ENCODE data around the gene MEGF9.

Gene MEGF9

GRCh38 chr9:120715389-120715924, 1.2 kb upstream of the MEGF9 start:
- DNase-seq (no peak), ATAC-seq (no peak)
- Mint-ChIP-seq H3K4me1 (peaks cover 36% of the 10 kb centered on the region), H3K27me3 (no peaks in the 10 kb centered on the region), H3K4me3 (peak overlapping the region in 1 of 2 donors; percentile 81), H3K9me3 (no peaks in the 10 kb centered on the region), H3K27ac (no peak overlapping the region)

DNA sequence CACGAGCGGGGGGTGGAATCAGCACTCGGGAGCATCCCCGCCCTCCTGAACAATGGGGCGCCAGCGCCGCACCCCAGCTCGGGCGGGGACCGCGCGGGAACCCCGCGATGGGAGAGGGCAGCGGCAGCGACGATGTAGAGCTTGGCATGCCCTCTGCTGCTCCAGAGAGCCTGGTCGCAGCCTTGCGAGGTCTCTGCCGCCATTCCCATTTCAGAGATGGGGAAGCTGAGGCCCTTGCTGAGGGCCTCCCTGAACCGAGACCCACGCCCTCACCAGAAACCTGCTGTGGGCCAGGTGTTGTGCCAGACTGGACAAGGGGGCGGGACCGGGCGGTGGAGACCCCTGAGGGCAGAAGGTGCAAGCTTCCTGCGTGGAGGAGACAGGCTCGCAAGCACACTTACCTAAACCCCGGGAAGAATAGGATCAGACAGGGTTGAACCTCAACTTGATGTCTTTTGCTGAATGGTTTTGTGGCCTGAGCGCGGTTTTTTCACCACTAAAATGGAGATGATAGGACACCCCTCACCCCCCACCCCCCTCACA, 647 bp upstream of the MEGF9 start:
- Mint-ChIP-seq H3K4me1 (peaks cover 40% of the 10 kb centered on the region), H3K27me3 (no peaks in the 10 kb centered on the region), H3K9me3 (no peaks in the 10 kb centered on the region), H3K27ac (peak overlapping the region; percentile 66 to 80), H3K4me3 (peak overlapping the region; percentile 81 to 85)
- ATAC-seq (no peak), DNase-seq (no peak)

- Mint-ChIP-seq H3K4me3 (peak overlapping the region; percentile 91 to 98), H3K27ac (peak overlapping the region; percentile 91 to 95), H3K9me3 (no peaks in the 10 kb centered on the region), H3K4me1 (peaks cover 47% of the 10 kb centered on the region), H3K27me3 (no peaks in the 10 kb centered on the region)
- no peak for ATAC-seq
- DNase-seq: peak; percentile 17 to 26
Observed at GRCh38 chr9:120713257-120714087, 798 bp downstream of the MEGF9 start.

DNA sequence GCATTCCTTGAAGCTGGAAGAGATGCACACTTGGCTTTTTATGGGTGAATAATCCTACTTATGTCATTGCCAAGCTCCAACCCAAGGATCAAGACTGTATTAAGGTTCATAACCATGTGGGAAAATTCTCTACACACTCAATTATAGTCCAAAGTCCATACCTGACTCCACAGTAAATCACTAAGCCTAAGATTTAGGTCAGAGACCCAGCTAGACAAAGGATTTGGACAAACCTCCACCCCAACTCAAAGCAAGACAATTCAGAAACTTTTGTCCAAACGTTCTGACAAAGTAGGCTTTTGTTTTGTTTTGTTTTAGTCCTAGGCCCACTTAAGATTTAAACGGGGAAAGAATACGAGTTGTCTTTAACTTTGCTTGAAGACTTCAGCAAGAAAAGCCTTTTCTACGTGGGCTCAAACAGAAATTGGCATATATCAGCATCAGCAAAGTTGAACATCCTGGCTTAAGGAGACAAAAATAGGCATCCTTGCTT, 1.7 kb downstream of the MEGF9 start:
- Mint-ChIP-seq H3K4me3 (peak overlapping the region; percentile 91 to 98), H3K27me3 (no peaks in the 10 kb centered on the region), H3K9me3 (no peaks in the 10 kb centered on the region), H3K4me1 (peaks cover 47% of the 10 kb centered on the region), H3K27ac (no peak overlapping the region)
- ATAC-seq (no peak), DNase-seq (no peak)

DNA sequence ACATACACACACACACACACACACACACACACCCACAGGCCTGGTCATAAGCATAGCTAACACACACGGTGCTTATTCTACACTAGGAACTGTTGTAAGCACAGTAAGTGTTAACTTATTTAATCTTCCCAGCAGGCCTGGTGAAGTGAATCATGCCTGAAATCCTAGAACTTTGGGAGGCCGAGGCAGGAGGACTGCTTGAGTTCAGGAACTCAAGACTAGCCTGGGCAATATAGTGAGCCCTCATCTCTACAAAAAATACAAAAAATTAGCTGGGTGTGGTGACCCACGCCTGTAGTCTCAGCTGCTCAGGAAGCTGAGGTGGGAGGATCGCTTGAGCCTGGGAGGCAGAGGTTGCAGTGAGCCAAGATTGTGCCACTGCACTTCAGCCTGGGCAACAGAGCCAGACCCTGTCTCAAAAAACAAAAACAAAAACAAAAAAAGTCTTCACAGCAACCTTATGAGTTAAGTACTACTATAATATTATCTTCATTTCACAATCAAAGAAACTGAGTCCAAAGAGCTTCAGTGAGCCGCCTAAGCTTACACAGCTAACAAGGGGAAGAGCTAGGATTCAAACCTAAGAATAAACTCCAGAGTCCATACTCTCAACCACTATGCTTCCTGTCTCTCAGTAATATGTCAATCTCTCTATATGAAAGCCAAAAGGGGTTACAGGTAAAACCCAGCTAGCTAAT, 2.3 kb downstream of the MEGF9 start:
- peak overlapping the region; percentile 91 to 98 for H3K4me3 Mint-ChIP-seq
- no peaks in the 10 kb centered on the region for H3K27me3 Mint-ChIP-seq
- peaks cover 47% of the 10 kb centered on the region for H3K4me1 Mint-ChIP-seq
- ATAC-seq (no peak), DNase-seq (no peak)
- no peak overlapping the region for H3K27ac Mint-ChIP-seq
- H3K9me3 Mint-ChIP-seq: no peaks in the 10 kb centered on the region

DNA sequence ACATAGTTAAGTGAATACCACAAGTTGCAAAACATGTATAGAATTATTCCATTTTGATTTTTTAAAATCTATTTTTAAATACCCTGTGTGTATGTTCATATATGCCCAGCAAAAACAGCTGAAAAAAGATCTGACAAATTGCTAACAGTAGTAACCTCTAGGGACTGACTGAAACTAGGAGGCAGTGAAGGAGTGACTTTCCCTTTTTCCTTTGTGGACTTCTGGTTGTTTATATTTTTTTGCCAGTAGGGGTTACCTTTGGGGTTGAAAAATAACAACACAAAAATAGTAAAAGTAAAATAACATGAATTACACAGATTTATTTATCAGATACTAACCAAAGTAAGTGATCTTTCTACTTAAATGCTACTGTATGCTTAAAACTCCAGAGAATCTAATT, 2.9 kb downstream of the MEGF9 start:
- Mint-ChIP-seq H3K4me3 (peak overlapping the region in 1 of 2 donors; percentile 91), H3K27me3 (no peaks in the 10 kb centered on the region), H3K27ac (no peak overlapping the region), H3K4me1 (peaks cover 47% of the 10 kb centered on the region), H3K9me3 (no peaks in the 10 kb centered on the region)
- DNase-seq (no peak), ATAC-seq (no peak)

DNA sequence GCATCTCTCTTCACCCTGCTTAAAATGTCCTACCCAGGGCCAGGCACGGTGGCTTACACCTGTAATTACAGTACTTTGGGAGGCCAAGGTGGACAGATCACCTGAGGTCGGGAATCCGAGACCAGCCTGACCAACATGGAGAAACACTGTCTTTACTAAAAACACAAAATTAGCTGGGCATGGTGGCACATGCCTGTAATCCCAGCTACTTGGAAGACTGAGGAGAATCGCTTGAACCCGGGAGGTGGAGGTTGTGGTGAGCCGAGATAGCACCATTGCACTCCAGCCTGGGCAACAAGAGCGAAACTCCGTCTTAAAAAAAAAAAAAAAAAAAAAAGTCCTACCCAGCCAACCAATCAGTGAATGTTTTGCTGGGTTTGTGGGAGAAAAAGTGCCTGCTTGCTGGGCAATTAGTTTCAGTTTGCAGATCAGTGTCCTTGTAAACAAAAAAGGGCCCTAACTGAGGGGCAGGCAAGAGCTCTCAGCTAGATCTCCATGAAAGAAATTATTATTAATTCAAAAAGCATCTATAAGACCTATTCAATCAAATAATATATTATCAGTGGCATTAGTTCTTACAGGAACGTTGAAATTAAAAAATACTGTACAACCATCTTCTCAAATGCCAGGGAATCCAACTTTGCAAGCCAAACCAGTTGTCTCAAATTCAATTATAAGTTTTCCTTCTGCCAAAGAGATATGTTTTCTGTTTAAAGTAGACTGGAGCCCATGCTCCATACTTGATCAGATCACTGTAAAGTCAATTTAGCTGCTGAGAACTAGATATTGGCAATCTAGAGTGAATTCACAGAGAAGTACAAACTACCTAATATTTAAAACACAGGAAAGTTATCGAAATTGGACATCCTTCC, 3.9 kb downstream of the MEGF9 start:
- peak overlapping the region; percentile 80 to 91 for H3K4me3 Mint-ChIP-seq
- peaks cover 47% of the 10 kb centered on the region for H3K4me1 Mint-ChIP-seq
- peak overlapping the region; percentile 78 to 89 for H3K27ac Mint-ChIP-seq
- H3K27me3 Mint-ChIP-seq: no peaks in the 10 kb centered on the region
- no peaks in the 10 kb centered on the region for H3K9me3 Mint-ChIP-seq
- ATAC-seq (no peak), DNase-seq (peak; percentile 19 to 36)

DNA sequence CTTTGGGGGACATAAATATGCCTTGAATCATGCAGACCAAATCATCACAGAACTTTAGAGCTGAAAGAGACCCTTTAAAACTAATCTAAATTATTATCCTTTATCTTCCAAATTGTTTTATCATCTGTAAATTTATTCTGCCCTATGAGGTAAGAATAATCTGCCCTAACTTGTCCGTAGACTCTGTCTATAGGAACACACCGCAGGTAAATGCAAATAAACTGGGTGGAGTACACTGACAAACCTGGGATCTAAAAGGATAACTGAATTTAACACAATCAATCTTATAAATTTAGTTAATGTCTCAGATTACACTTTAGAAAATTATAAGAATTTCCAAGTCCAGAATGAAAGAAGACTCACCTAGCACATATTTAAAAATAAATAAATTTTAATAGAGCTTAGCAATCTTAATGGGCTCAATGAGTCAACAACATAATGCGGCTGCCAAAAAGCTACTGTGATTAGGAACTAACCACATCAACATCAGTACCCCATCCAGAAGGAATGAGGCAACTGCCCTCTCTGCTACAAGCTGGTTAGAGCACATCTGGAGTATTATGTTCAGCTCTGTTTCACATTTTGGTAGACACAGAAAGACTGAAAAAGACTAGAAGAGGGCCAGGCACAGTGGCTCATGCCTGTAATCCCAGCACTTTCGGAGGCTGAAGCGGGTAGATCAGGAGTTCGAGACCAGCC, 5.6 kb downstream of the MEGF9 start:
- Mint-ChIP-seq H3K27ac (no peak overlapping the region), H3K27me3 (no peaks in the 10 kb centered on the region), H3K4me1 (peaks cover 41% of the 10 kb centered on the region), H3K9me3 (no peaks in the 10 kb centered on the region), H3K4me3 (peak overlapping the region in 1 of 2 donors; percentile 26)
- no peak for DNase-seq
- ATAC-seq: no peak

- ATAC-seq (no peak), DNase-seq (no peak)
- H3K27ac Mint-ChIP-seq: no peak overlapping the region
- peaks cover 27% of the 10 kb centered on the region for H3K4me1 Mint-ChIP-seq
- H3K27me3 Mint-ChIP-seq: no peaks in the 10 kb centered on the region
- no peaks in the 10 kb centered on the region for H3K9me3 Mint-ChIP-seq
- H3K4me3 Mint-ChIP-seq: no peak overlapping the region
Observed at GRCh38 chr9:120707170-120707569, 7.1 kb downstream of the MEGF9 start.

DNA sequence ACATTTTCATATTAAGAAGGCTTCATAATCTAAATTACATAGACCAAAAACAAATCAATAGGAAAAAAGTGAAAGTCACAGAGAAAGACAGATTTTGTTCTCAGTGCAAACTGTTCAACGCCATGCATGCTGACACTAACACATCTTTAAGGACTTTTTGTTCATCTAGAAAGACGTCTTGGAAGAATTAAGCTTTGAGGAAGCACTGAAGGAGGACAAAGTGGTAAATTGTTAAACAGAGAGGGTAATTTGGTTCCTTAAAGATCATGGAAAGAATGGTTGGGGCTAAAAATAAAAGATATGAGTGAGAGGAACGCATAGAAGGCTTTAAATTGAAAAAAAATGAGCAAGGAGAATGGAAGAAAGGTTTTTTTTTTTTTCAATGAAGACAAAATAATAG, 9.1 kb downstream of the MEGF9 start:
- DNase-seq (no peak), ATAC-seq (no peak)
- H3K4me3 Mint-ChIP-seq: no peak overlapping the region
- H3K27ac Mint-ChIP-seq: no peak overlapping the region
- no peaks in the 10 kb centered on the region for H3K9me3 Mint-ChIP-seq
- peaks cover 10% of the 10 kb centered on the region for H3K4me1 Mint-ChIP-seq
- H3K27me3 Mint-ChIP-seq: no peaks in the 10 kb centered on the region

- H3K27ac Mint-ChIP-seq: no peak overlapping the region
- H3K27me3 Mint-ChIP-seq: no peaks in the 10 kb centered on the region
- DNase-seq (no peak), ATAC-seq (no peak)
- no peaks in the 10 kb centered on the region for H3K9me3 Mint-ChIP-seq
- H3K4me3 Mint-ChIP-seq: no peak overlapping the region
- H3K4me1 Mint-ChIP-seq: peaks cover 4% of the 10 kb centered on the region
Observed at GRCh38 chr9:120702075-120702474, 12.2 kb downstream of the MEGF9 start.

GRCh38 chr9:120701248-120701647, 13.0 kb downstream of the MEGF9 start:
- no peaks in the 10 kb centered on the region for H3K27me3 Mint-ChIP-seq
- H3K9me3 Mint-ChIP-seq: no peaks in the 10 kb centered on the region
- H3K4me3 Mint-ChIP-seq: no peak overlapping the region
- no peak for ATAC-seq
- H3K4me1 Mint-ChIP-seq: peaks cover 4% of the 10 kb centered on the region
- no peak for DNase-seq
- no peak overlapping the region for H3K27ac Mint-ChIP-seq

GRCh38 chr9:120698766-120699165, 15.5 kb downstream of the MEGF9 start:
- H3K9me3 Mint-ChIP-seq: no peaks in the 10 kb centered on the region
- H3K27me3 Mint-ChIP-seq: no peaks in the 10 kb centered on the region
- DNase-seq (no peak), ATAC-seq (no peak)
- peaks cover 19% of the 10 kb centered on the region for H3K4me1 Mint-ChIP-seq
- no peak overlapping the region for H3K4me3 Mint-ChIP-seq
- H3K27ac Mint-ChIP-seq: no peak overlapping the region

- no peaks in the 10 kb centered on the region for H3K27me3 Mint-ChIP-seq
- no peak overlapping the region for H3K27ac Mint-ChIP-seq
- no peak for ATAC-seq
- H3K4me3 Mint-ChIP-seq: no peak overlapping the region
- no peaks in the 10 kb centered on the region for H3K9me3 Mint-ChIP-seq
- DNase-seq: no peak
- peaks cover 32% of the 10 kb centered on the region for H3K4me1 Mint-ChIP-seq
Observed at GRCh38 chr9:120697448-120697847, 16.8 kb downstream of the MEGF9 start.
